SK-N-SH treated with all-trans-retinoic acid at 6 μM for 48 hours (cell line): ENCODE data around the gene DNAJC25.
A peak's percentile ranks its signal among the peaks of the same experiment; 100 is the strongest.

Experiments
- ATAC-seq: fragments of 200-7000 bp; cut with Tn5 transposase; 3 replicates; pipeline ENCODE4 v1.9.1; 2020; ENCODE audit warnings: mild to moderate bottlenecking, moderate library complexity
- ARNTL ChIP-seq: fragments of 450-650 bp; formaldehyde crosslinking; IDR thresholded peaks from 2 replicates; pipeline ENCODE4 v1.5.0; 2020; ENCODE audit warnings: low read depth, mild to moderate bottlenecking, moderate library complexity, borderline replicate concordance
- CREB5 ChIP-seq: fragments of 250-450 bp; sonication (Bioruptor Pico); IDR thresholded peaks from 2 replicates; pipeline ENCODE4 v1.5.1; 2020; ENCODE audit warnings: low read depth, mild to moderate bottlenecking, moderate library complexity
- CSRNP3 ChIP-seq: fragments of 250-450 bp; sonication (Bioruptor Pico); IDR thresholded peaks from 2 replicates; pipeline ENCODE4 v1.5.1; 2021; ENCODE audit warnings: mild to moderate bottlenecking, moderate library complexity
- ESRRG ChIP-seq: fragments of 250-450 bp; sonication (Bioruptor Pico); IDR thresholded peaks from 2 replicates; pipeline ENCODE4 v1.6.1; 2021; ENCODE audit warnings: mild to moderate bottlenecking
- GLIS3 ChIP-seq: fragments of 250-450 bp; sonication (Bioruptor Pico); IDR thresholded peaks from 2 replicates; pipeline ENCODE4 v1.5.0; 2020; ENCODE audit warnings: mild to moderate bottlenecking, moderate library complexity
- ISL1 ChIP-seq: fragments of 250-450 bp; sonication (Bioruptor Pico); IDR thresholded peaks from 2 replicates; pipeline ENCODE4 v2.1.2; 2022; ENCODE audit warnings: mild to moderate bottlenecking, moderate library complexity
- OSR1 ChIP-seq: fragments of 250-450 bp; sonication (Bioruptor Pico); IDR thresholded peaks from 2 replicates; pipeline ENCODE4 v1.8.0; 2022; ENCODE audit warnings: moderate library complexity, mild to moderate bottlenecking, inconsistent platforms
- PATZ1 ChIP-seq: fragments of 250-450 bp; sonication (Bioruptor Pico); IDR thresholded peaks from 2 replicates; pipeline ENCODE4 v1.8.0; 2020; ENCODE audit warnings: mild to moderate bottlenecking, moderate library complexity, borderline replicate concordance
- POU6F1 ChIP-seq: fragments of 250-450 bp; sonication (Bioruptor Pico); IDR thresholded peaks from 2 replicates; pipeline ENCODE4 v1.8.0; 2021; ENCODE audit warnings: low read depth, mild to moderate bottlenecking, moderate library complexity, borderline replicate concordance
- PPARA ChIP-seq: fragments of 250-450 bp; sonication (Bioruptor Pico); IDR thresholded peaks from 2 replicates; pipeline ENCODE4 v1.5.0; 2020; ENCODE audit warnings: mild to moderate bottlenecking, borderline replicate concordance
- TCF4 ChIP-seq: fragments of 250-450 bp; sonication (Bioruptor Pico); IDR thresholded peaks from 2 replicates; pipeline ENCODE4 v1.8.0; 2021; ENCODE audit warnings: mild to moderate bottlenecking, moderate library complexity, borderline replicate concordance
- TSHZ2 ChIP-seq: fragments of 250-450 bp; sonication (Bioruptor Pico); IDR thresholded peaks from 2 replicates; pipeline ENCODE4 v1.5.0; 2020; ENCODE audit warnings: mild to moderate bottlenecking, moderate library complexity
- ZFP3 ChIP-seq: fragments of 250-450 bp; sonication (Bioruptor Pico); IDR thresholded peaks from 2 replicates; pipeline ENCODE4 v1.5.0; 2020; ENCODE audit warnings: mild to moderate bottlenecking, moderate library complexity
- ZFP30 ChIP-seq: fragments of 450-650 bp; formaldehyde crosslinking; IDR thresholded peaks from 2 replicates; pipeline ENCODE4 v1.5.0; 2022; ENCODE audit warnings: mild to moderate bottlenecking, moderate library complexity
- ZNF70 ChIP-seq: fragments of 450-650 bp; formaldehyde crosslinking; IDR thresholded peaks from 2 replicates; pipeline ENCODE4 v1.5.0; 2020; ENCODE audit warnings: mild to moderate bottlenecking, moderate library complexity

DNAJC25 gene

GRCh38 chr9:111661802-111662521 lies 30.8 kb downstream of the DNAJC25 start:
- TF ChIP-seq ISL1 (CRISPR knock-in tag) (no peak), GLIS3 (CRISPR knock-in tag) (no peak), CSRNP3 (CRISPR knock-in tag) (no peak), CREB5 (CRISPR knock-in tag) (no peak)
- peak; percentile 73 for ATAC-seq

GRCh38 chr9:111662576-111663300 lies 31.6 kb downstream of the DNAJC25 start:
- peak; percentile 20 for ATAC-seq

More at GRCh38 chr9:111662576-111663300, 31.6 kb downstream of the DNAJC25 start:
- TF ChIP-seq ZNF70 (CRISPR knock-in tag) = no peak
- TF ChIP-seq TCF4 (CRISPR knock-in tag) = no peak
- TF ChIP-seq PPARA = no peak
- TF ChIP-seq ESRRG = no peak
- no peak for TF ChIP-seq POU6F1 (CRISPR knock-in tag)
- TF ChIP-seq ARNTL = no peak
- no peak for TF ChIP-seq ISL1 (CRISPR knock-in tag)
- no peak for TF ChIP-seq ZFP3
- no peak for TF ChIP-seq ZFP30
- no peak for TF ChIP-seq OSR1 (CRISPR knock-in tag)
- TF ChIP-seq CSRNP3 (CRISPR knock-in tag) = no peak
- TF ChIP-seq TSHZ2 (CRISPR knock-in tag) = no peak
- no peak for TF ChIP-seq PATZ1 (CRISPR knock-in tag)
